A549 (cell line): ENCODE data around the gene UMODL1. TPM values are rescaled to one million over a fixed set of nuclear protein-coding genes. Genes with fewer than 3 reads are reported as not detected.

Experiments
- ATAC-seq, 2 experiments: fragments of 200-7000 bp in 1 of 2; fragments of >200 bp in 1 of 2; cut with Nextera tagmentation in 1 of 2; cut with Tn5 transposase in 1 of 2; 3 replicates each; pipeline versions ENCODE4 v1.8.0 to v1.9.1; 2018 to 2020; ENCODE audit warnings: mild to moderate bottlenecking in 1 of 2, moderate library complexity in 1 of 2
- CTCF ChIA-PET: fragments of 300-600 bp; sonication (Branson Sonifier 250); formaldehyde crosslinking; extraction: SDS; loops from one replicate; lab custom pipeline; 2021; ENCODE audit warnings: antibody characterized with exemption, inconsistent platforms; lab: Yijun Ruan, JAX
- POLR2A ChIA-PET: fragments of 350-600 bp; formaldehyde crosslinking; extraction: SDS; loops from one replicate; lab custom pipeline; 2021; ENCODE audit warnings: antibody characterized with exemption, inconsistent platforms; lab: Yijun Ruan, JAX
- DNase-seq, 2 experiments: peaks; one replicate each; pipeline versions ENCODE4 v3.0.0 to v3.0.0-alpha.2; 2011 to 2016; ENCODE audit warnings: low read depth in 1 of 2, low spot score in 1 of 2
- FAIRE-seq: peaks from 2 replicates; lab custom pipeline; 2011; peaks lifted over from hg19 to GRCh38; lab: Jason Lieb, UNC
- H3K27ac ChIP-seq, 2 experiments: fragments of >200 bp; sonication (Bioruptor Twin); formaldehyde crosslinking; 3 replicates each; pipeline ENCODE4 v1.5.1; 2016 to 2017
- H3K4me1 ChIP-seq: fragments of >200 bp; sonication (Bioruptor Twin); formaldehyde crosslinking; 3 replicates; pipeline ENCODE4 v1.6.1; 2016
- H3K4me2 ChIP-seq: fragments of >200 bp; sonication (Bioruptor Twin); formaldehyde crosslinking; 3 replicates; pipeline ENCODE4 v1.6.1; 2016
- H3K4me3 ChIP-seq: fragments of >200 bp; sonication (Bioruptor Twin); formaldehyde crosslinking; 3 replicates; pipeline ENCODE4 v1.5.1; 2016
- H3K9me3 ChIP-seq: fragments of >200 bp; sonication (Bioruptor Twin); formaldehyde crosslinking; 3 replicates; pipeline ENCODE4 v1.6.1; 2016
- BHLHE40 ChIP-seq: IDR thresholded peaks from 2 replicates; pipeline ENCODE4 v1.6.1; 2012; ENCODE audit warnings: low read depth, low read length, inconsistent platforms
- CEBPB ChIP-seq, 2 experiments: fragments of >200 bp in 1 of 2; sonication (Bioruptor Twin) in 1 of 2; formaldehyde crosslinking in 1 of 2; IDR thresholded peaks; 2 replicates each; pipeline ENCODE4 v1.6.1; 2012 to 2016
- CTCF ChIP-seq: fragments of >200 bp; sonication (Bioruptor Twin); formaldehyde crosslinking; IDR thresholded peaks from 3 replicates; pipeline ENCODE4 v1.5.1; 2016
- EHF ChIP-seq: fragments of 250-450 bp; sonication (Bioruptor Pico); IDR thresholded peaks from 2 replicates; pipeline ENCODE4 v1.5.0; 2020; ENCODE audit warnings: mild to moderate bottlenecking
- ELK1 ChIP-seq: fragments of 150-350 bp; IDR thresholded peaks from 2 replicates; pipeline ENCODE4 v1.6.1; 2014; ENCODE audit warnings: low read depth, mild to moderate bottlenecking, low read length
- ESRRA ChIP-seq: fragments of 150-350 bp; IDR thresholded peaks from 2 replicates; pipeline ENCODE4 v1.6.1; 2014; ENCODE audit warnings: mild to moderate bottlenecking, low read length, borderline replicate concordance
- FOSB ChIP-seq: fragments of 250-450 bp; sonication (Bioruptor Pico); IDR thresholded peaks from 2 replicates; pipeline ENCODE4 v1.5.0; 2020; ENCODE audit warnings: mild to moderate bottlenecking, moderate library complexity
- FOSL2 ChIP-seq, 2 experiments: fragments of 450-650 bp in 1 of 2; fragments of >200 bp in 1 of 2; sonication (Bioruptor Twin) in 1 of 2; formaldehyde crosslinking; IDR thresholded peaks; 2 replicates each; pipeline versions ENCODE4 v1.5.0 to v1.6.1; 2016 to 2020; ENCODE audit warnings: mild to moderate bottlenecking in 1 of 2, moderate library complexity in 1 of 2
- FOXS1 ChIP-seq: fragments of 250-450 bp; sonication (Bioruptor Pico); IDR thresholded peaks from 2 replicates; pipeline ENCODE4 v1.5.0; 2020; ENCODE audit warnings: mild to moderate bottlenecking, moderate library complexity
- HDAC2 ChIP-seq: fragments of 200-600 bp; sonication (generic); IDR thresholded peaks from 2 replicates; pipeline ENCODE4 v1.6.1; 2016
- HOXA7 ChIP-seq: fragments of 250-450 bp; sonication (Bioruptor Pico); IDR thresholded peaks from 2 replicates; pipeline ENCODE4 v1.5.0; 2020; ENCODE audit warnings: mild to moderate bottlenecking, moderate library complexity
- JUNB ChIP-seq: fragments of >200 bp; sonication (Bioruptor Twin); formaldehyde crosslinking; IDR thresholded peaks from 2 replicates; pipeline ENCODE4 v1.6.1; 2016
- KDM1A ChIP-seq: fragments of 200-600 bp; sonication (generic); IDR thresholded peaks from 2 replicates; pipeline ENCODE4 v1.6.1; 2016; ENCODE audit warnings: low read depth, mild to moderate bottlenecking
- KDM5A ChIP-seq: fragments of 200-600 bp; sonication (generic); IDR thresholded peaks from 2 replicates; pipeline ENCODE4 v1.6.1; 2016; ENCODE audit warnings: antibody characterized with exemption, mild to moderate bottlenecking
- MYC ChIP-seq: IDR thresholded peaks from 2 replicates; pipeline ENCODE4 v1.6.1; 2012; ENCODE audit warnings: mild to moderate bottlenecking, inconsistent platforms, low read length, improper control_type of control experiment, borderline replicate concordance
- NPAS2 ChIP-seq: fragments of 250-450 bp; sonication (Bioruptor Pico); IDR thresholded peaks from 2 replicates; pipeline ENCODE4 v1.8.0; 2022; ENCODE audit warnings: mild to moderate bottlenecking, moderate library complexity, borderline replicate concordance
- PBX3 ChIP-seq: IDR thresholded peaks from 2 replicates; pipeline ENCODE4 v1.6.1; 2012
- PHF8 ChIP-seq: fragments of 200-600 bp; sonication (generic); IDR thresholded peaks from 2 replicates; pipeline ENCODE4 v1.6.1; 2016; ENCODE audit warnings: low read depth, mild to moderate bottlenecking, antibody characterized with exemption, moderate library complexity, borderline replicate concordance
- POLR2A ChIP-seq: IDR thresholded peaks from 2 replicates; pipeline ENCODE4 v1.6.1; 2012; ENCODE audit warnings: mild to moderate bottlenecking, low read length
- RNF2 ChIP-seq: fragments of 200-600 bp; sonication (generic); IDR thresholded peaks from 2 replicates; pipeline ENCODE4 v1.6.1; 2016; ENCODE audit warnings: low read depth, mild to moderate bottlenecking, antibody characterized with exemption, moderate library complexity, borderline replicate concordance
- SMC3 ChIP-seq: fragments of >200 bp; sonication (Bioruptor Twin); formaldehyde crosslinking; IDR thresholded peaks from 3 replicates; pipeline ENCODE4 v1.6.1; 2018; ENCODE audit warnings: inconsistent platforms
- SREBF2 ChIP-seq: fragments of 450-650 bp; IDR thresholded peaks from 2 replicates; pipeline ENCODE4 v1.6.1; 2014; ENCODE audit warnings: mild to moderate bottlenecking, moderate library complexity
- TFCP2L1 ChIP-seq: fragments of 250-450 bp; sonication (Bioruptor Pico); IDR thresholded peaks from 2 replicates; pipeline ENCODE4 v1.5.0; 2021; ENCODE audit warnings: mild to moderate bottlenecking
- ZC3H11A ChIP-seq: fragments of 450-650 bp; IDR thresholded peaks from 2 replicates; pipeline ENCODE4 v1.6.1; 2014; ENCODE audit warnings: antibody characterized with exemption, mild to moderate bottlenecking
- ZFP36 ChIP-seq: fragments of 450-650 bp; IDR thresholded peaks from 2 replicates; pipeline ENCODE4 v1.6.1; 2014; ENCODE audit warnings: borderline replicate concordance; ENCODE audit not compliant: partially characterized antibody
- ZNF302 ChIP-seq: fragments of 250-450 bp; sonication (Bioruptor Pico); IDR thresholded peaks from 2 replicates; pipeline ENCODE4 v1.9.0; 2021; ENCODE audit warnings: inconsistent platforms, mild to moderate bottlenecking, moderate library complexity
- ZSCAN20 ChIP-seq: fragments of 250-450 bp; sonication (Bioruptor Pico); IDR thresholded peaks from 2 replicates; pipeline ENCODE4 v1.8.0; 2022; ENCODE audit warnings: mild to moderate bottlenecking, moderate library complexity
- WGBS: methylation state at CpG from one replicate; pipeline ENCODE4 v1.1.6; 2017; ENCODE audit errors: missing lambda C conversion rate; 5-methylcytosine and 5-hydroxymethylcytosine counted together
- polyA plus RNA-seq, 4 experiments: library from polyadenylated mRNA; depleted of rRNA in 3 of 4; stranded (reverse); fragments of >200 nt; fragmentation: RNase III in 1 of 4; extraction: RNeasy Plus Mini Kit Qiagen cat#74134 plus additional on column Dnase treatment in 1 of 4; gene quantifications; 2 replicates in 3 of 4; 3 replicates in 1 of 4; pipeline ENCODE4 v1.2.3, GENCODE V29; 2011 to 2017

Gene UMODL1
- polyA plus RNA-seq, 2 of the 4 experiments (the other 2 are of a cell fraction) = not detected

- H3K9me3 ChIP-seq = no peaks in the 10 kb centered on the region
- TF ChIP-seq ZC3H11A (no peak), KDM1A (no peak), ELK1 (no peak)
- FAIRE-seq (no peak), ATAC-seq (no peak), DNase-seq (no peak)
- POLR2A ChIA-PET = no interaction called here
- no peak overlapping the region for H3K27ac ChIP-seq
- CTCF ChIA-PET = no interaction called here
- no peak overlapping the region for H3K4me2 ChIP-seq
- 68% methylated on average over 9 of the region's 9 CpGs for WGBS
- H3K4me1 ChIP-seq = no peaks in the 10 kb centered on the region
- H3K4me3 ChIP-seq = no peak overlapping the region
Measured at GRCh38 chr21:42051788-42052187, 19.3 kb upstream of the UMODL1 start.

GRCh38 chr21:42055425-42055824, 15.7 kb upstream of the UMODL1 start:
- 69% methylated on average over 7 of the region's 9 CpGs for WGBS
- no peak overlapping the region for H3K4me2 ChIP-seq
- H3K4me1 ChIP-seq = no peaks in the 10 kb centered on the region
- no peak for DNase-seq
- ChIA-PET POLR2A (no interaction called here), CTCF (no interaction called here)
- H3K27ac ChIP-seq = no peak overlapping the region
- no peaks in the 10 kb centered on the region for H3K9me3 ChIP-seq
- TF ChIP-seq NPAS2 (CRISPR knock-in tag) (no peak), ESRRA (no peak)
- no peak for FAIRE-seq
- ATAC-seq = no peak
- H3K4me3 ChIP-seq = no peak overlapping the region

- no peak for ATAC-seq
- no peaks in the 10 kb centered on the region for H3K4me1 ChIP-seq
- H3K4me3 ChIP-seq = no peak overlapping the region
- CTCF ChIA-PET = no interaction called here
- DNase-seq = no peak
- no peak for FAIRE-seq
- H3K27ac ChIP-seq = no peak overlapping the region
- no peaks in the 10 kb centered on the region for H3K9me3 ChIP-seq
- POLR2A ChIA-PET = no interaction called here
- TF ChIP-seq FOSL2 (IDR thresholded peaks at IDR 0.05) = no peak
- no peak for TF ChIP-seq FOSL2 (CRISPR knock-in tag; IDR thresholded peaks at IDR 0.05)
- no peak for TF ChIP-seq HDAC2
- no peak for TF ChIP-seq PBX3
- TF ChIP-seq FOSB (CRISPR knock-in tag) = no peak
- no peak for TF ChIP-seq SREBF2
- no peak for TF ChIP-seq FOXS1 (CRISPR knock-in tag)
- no peak for TF ChIP-seq SMC3
- no peak for TF ChIP-seq HOXA7 (CRISPR knock-in tag)
- TF ChIP-seq TFCP2L1 (CRISPR knock-in tag) = no peak
- TF ChIP-seq JUNB = no peak
- no peak for TF ChIP-seq ZNF302 (CRISPR knock-in tag)
- no peak for TF ChIP-seq CEBPB (IDR thresholded peaks at IDR 0.05)
- H3K4me2 ChIP-seq = no peak overlapping the region
- WGBS = 73% methylated on average over 11 of the region's 11 CpGs
Measured at GRCh38 chr21:42056468-42056867, 14.6 kb upstream of the UMODL1 start.

GRCh38 chr21:42056996-42057689, 14.0 kb upstream of the UMODL1 start:
- DNase-seq (no peak), ATAC-seq (no peak), FAIRE-seq (no peak)
- CTCF ChIA-PET = no interaction called here
- no peak for TF ChIP-seq EHF (CRISPR knock-in tag)
- no peak for TF ChIP-seq RNF2
- TF ChIP-seq PHF8 = no peak
- TF ChIP-seq HDAC2 = no peak
- no peak for TF ChIP-seq KDM1A
- no peak for TF ChIP-seq ZSCAN20 (CRISPR knock-in tag)
- no peak for TF ChIP-seq NPAS2 (CRISPR knock-in tag)
- no peak for TF ChIP-seq ZC3H11A
- TF ChIP-seq POLR2A = no peak
- TF ChIP-seq BHLHE40 = no peak
- no peak for TF ChIP-seq CTCF
- TF ChIP-seq MYC = no peak
- TF ChIP-seq FOSB (CRISPR knock-in tag) = no peak
- no peak for TF ChIP-seq SREBF2
- TF ChIP-seq CEBPB (IDR thresholded peaks at IDR 0.05) = no peak
- TF ChIP-seq KDM5A = no peak
- TF ChIP-seq ZFP36 = no peak
- no peak overlapping the region for H3K4me3 ChIP-seq
- 47% methylated on average over 17 of the region's 17 CpGs for WGBS
- no peaks in the 10 kb centered on the region for H3K9me3 ChIP-seq
- no peak overlapping the region for H3K27ac ChIP-seq
- H3K4me1 ChIP-seq = no peaks in the 10 kb centered on the region
- POLR2A ChIA-PET = no interaction called here
- no peak overlapping the region for H3K4me2 ChIP-seq
